Ecto neural progenitor cell (in vitro differentiated cells): Measurements from ENCODE around the gene CRELD1.

Source experiments
- DNase-seq: peaks from one replicate; pipeline ENCODE4 v3.0.0-alpha.2; 2018; ENCODE audit warnings: low spot score

The CRELD1 gene

DNA sequence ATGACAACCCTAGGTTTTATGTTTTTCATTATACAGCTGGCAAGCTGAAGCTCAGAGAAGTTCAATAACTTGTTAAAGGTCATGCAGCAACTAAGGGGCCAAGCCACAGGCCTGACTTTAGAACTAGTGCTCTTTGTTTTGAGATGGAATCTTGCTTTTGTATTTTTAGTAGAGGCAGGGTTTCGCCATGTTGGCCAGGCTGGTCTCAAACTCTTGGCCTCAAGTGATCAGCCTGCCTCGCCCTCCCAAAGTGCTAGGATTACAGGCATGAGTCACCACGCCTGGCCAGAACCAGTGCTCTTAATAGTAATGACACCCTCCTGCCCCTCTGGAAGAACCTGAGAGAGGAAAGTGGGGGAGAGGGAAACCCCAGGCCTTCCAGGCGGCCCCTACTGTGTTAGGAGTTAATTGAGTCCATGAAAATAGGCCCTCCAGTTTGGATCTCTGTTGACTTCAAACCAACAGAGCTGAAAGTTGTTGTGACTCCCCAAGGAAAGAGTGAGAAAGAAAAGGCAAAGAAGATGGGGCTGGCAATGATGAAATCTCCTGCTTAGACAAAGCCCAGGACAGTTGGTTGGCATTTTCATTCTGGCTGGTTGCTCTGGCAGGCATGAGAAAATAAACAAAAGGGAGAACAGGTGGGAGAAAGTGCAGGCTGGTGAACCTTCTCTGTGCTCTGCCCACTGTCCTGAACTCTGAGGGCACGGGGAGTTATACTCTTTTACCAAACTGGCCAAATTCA is 22.1 kb downstream of the CRELD1 start:
- DNase-seq, result no peak

DNA sequence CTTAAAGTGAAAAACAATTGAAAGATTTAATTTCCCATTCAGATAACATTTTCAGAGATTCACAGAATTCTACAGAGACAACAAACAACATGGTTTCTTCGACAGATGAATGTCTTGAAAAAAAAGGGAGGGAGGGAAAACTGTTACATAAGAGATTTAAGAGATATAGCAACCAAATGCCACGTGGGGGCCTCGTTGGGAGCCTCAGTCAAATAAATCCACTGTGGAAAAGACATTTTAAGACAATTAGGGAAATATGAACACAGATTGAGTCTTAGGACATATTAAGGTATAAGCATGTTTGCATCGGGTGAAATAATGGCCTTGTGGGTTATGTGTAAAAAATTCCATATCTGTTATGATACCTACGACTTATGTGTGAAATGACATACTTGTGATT is 23.6 kb downstream of the CRELD1 start:
- no peak for DNase-seq

- DNase-seq, result no peak
These were observed 31.7 kb downstream of the CRELD1 start for GRCh38 chr3:9965200-9965875.

- no peak for DNase-seq
These were observed 33.2 kb downstream of the CRELD1 start for GRCh38 chr3:9966841-9967240.

DNA sequence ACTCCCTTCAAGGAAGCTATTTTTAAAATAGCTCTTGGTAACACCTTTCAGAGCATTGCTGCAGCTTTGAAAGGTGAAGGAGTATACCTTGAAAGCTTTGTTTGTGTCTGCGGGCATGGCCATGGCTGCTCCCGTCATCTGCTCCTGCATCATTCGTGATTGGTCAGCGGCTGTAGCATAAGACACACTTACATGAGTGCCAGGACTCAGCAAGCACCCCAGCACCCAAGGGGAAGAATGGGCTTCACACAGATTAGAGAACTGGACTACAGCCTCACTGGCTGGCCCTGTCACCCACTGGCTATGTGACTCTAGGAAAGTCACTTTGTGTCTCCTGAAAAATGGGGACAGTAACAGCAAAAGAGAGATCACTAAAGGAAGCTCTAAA is 36.0 kb downstream of the CRELD1 start:
- no peak for DNase-seq

DNA sequence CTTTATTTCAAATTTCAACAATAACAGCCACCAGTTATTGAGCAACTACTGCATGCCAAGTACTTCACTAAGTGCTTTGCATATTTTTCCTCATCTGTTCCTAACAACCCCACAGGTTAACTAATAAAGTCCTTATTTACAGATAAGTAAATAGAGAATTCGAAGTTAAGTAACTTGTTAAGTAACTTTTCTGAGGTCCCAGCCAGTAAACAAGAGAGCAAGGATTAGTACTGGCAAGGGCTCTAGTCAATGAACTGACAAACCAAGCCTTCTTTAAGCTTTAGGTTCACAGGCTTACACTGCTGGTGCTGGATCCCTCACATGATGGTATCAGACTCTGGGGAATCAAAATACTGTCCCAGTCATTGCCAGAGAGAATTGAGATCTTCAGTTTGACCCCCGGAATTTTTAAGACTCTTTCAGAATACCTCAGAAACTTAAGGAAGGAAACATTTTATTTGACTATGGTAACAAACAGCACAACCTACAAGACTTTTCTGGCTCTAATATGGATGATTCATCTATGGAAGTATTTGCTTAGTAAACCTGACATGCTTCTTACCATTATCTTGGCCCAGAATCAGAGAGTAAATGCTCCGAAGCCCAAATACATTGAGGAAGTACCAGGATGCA is 36.5 kb downstream of the CRELD1 start:
- no peak for DNase-seq

DNA sequence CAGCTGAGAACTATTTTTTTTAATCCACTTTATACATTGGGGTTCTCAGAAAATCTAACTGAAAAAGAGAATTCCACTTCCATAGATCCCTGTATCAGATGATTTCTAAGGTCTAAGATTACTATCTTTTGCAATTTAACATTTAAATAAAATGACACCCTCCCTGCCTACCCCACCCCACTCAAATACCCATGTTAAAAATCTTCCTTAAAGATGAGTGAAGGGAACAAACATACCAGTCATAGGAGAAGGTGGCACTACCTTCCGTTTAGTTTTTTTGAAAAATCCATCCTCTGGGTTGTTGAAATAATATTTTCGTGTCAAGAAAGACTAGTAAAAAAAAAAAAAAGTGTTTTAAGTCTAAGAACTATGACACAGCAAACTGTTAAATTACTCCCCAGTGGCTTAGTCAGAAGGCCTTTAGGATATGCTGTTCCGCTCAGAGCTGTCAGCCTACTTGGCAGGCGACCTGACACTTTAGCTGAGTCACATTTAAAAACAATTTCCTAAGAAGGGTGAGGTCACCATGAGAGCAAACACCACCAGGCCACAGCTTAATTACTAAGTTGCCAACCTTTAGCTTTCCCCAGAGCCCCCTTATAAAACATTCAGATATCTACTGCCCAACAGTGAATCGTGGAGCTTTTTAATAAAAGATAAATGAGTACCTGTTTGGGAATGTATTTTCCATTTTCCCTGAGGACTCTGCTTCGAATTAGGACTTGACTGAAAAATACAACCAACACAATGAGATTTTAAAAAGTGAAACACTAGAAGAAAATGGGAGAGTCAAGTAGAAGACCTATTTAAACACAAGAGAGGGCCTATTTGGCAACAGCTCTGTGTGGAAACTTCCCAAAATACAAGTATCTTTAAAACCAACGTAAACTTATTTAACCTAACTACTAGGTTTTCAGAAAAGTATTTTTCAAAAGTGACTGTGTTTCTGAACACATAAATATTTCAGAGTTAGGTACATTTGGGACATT is 43.4 kb downstream of the CRELD1 start:
- DNase-seq, result no peak

DNA sequence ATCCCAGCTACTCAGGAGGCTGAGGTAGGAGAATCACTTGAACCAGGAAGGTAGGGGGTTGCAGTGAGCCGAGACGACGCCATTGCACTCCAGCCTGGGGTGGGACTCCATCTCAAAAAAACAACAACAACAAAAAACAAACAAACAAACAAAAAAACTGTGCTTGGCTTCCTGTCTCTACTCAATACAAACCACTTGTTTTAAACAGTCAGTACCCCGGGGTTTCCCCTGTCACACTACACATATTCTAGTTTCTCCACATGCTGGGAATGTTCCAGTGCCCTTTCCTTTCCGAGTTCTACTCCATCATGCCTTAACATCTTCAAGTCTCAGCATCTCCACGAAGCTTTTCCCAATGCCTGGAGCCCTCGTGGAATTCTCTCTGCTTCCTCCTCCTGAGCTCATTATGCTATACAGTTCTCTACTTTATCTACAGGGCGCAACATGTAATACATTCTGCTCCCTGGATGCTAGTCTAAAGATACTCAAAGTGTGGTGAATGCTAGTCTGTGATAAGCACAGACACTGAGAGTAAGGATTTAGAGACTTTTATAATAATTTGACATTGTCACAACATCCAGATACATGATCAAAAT is 45.2 kb downstream of the CRELD1 start:
- DNase-seq, result no peak

DNA sequence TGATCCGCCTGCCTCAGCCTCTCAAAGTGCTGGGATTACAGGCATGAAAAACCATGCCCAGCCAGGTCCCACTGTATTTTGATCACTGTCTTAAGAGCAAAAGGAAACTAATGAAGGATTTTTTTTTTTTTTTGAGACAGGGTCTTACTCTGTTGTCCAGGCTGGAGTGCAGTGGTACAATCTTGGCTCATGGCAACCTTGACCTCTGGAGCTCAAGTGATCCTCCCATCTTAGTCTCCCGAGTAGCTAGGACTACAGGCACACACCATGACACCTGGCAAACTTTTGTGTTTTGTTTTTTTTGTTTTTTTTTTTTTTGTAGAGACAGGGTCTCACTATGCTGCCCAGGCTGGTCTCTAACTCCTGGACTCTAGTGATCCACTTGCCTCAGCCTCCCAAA is 46.6 kb downstream of the CRELD1 start:
- DNase-seq, result no peak

DNA sequence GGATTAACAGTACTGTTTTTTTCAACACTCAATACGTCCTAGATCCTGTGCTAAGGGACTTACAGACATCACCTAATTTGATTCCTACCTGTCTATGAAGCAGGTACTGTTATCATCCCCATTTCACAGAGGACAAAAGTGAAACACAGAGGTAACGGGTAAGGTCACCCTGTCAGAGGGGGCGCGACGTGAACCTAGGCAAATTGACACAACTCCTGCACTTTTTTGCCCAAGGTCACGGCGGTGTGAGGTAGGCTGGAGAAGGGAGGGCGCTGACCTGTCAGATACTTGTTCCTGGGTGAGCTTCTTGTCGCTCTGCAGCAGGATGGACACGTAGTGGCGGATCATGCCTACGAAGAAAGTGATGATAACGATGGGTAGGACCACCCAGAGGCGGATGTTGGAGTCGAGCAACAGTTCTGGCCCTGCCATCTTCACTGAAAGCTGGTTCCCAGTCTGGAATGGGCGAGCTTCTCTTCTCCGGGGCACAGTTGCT is 52.6 kb downstream of the CRELD1 start:
- DNase-seq, result no peak

DNA sequence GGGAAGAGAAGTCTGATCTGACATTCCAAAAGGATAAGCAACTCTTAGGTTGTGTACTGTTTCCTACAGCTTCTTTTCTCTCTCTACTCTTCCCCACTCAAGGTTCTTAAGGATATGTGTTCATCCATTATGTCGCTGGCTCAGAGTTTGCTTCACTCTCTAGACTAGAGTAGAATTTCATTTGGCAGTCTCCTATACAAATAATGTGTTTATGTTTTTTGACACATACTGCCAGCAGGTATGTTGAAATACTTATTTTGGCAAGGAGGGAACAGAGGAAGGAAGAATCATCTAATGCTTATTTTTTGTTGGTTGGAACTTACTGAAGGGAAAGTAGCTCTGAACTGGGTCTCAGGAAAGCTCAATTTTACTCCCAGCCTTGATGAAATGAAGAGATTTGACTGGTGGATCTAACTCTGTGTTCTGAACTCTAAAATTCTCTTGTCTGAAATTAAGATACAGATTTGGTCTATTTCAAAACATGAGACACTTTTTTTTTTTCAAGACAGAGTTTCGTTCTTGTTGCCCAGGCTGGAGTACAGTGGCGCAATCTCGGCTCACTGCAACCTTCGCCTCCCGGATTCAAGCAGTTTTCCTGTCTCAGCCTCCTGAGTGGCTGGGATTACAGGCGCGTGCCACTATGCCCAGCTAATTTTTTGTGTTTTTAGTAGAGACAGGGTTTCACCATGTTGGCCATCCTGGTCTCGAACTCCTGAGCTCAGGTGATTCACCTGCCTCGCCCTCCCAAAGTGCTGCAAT is 60.6 kb downstream of the CRELD1 start:
- no peak for DNase-seq
